CD8-positive, alpha-beta memory T cell (primary cell): ENCODE data around the gene TMEM242. TPM values are rescaled to one million over a fixed set of nuclear protein-coding genes. Genes with fewer than 3 reads are reported as not detected.

Experiments
- CTCF ChIA-PET: fragments of 350-600 bp; sonication (Branson Sonifier 250); formaldehyde crosslinking; loops from one replicate; lab custom pipeline; 2021; ENCODE audit warnings: antibody characterized with exemption; lab: Charles Lee
- POLR2A ChIA-PET: fragments of 350-600 bp; sonication (Branson Sonifier 250); formaldehyde crosslinking; loops from one replicate; lab custom pipeline; 2021; ENCODE audit warnings: antibody characterized with exemption; lab: Charles Lee
- DNase-seq, 5 donors: peaks; one replicate each; pipeline versions ENCODE4 v3.0.0 to v3.0.0-alpha.2; 2020 to 2022; ENCODE audit warnings: mixed read lengths in 1 of 5
- H3K27ac ChIP-seq: one replicate; pipeline ENCODE4 v1.7.0; 2013; ENCODE audit warnings: low read depth, mild to moderate bottlenecking, low read length, moderate library complexity
- H3K27me3 ChIP-seq: 2 replicates; pipeline ENCODE4 v1.7.0; 2013; ENCODE audit warnings: low read length, mild to moderate bottlenecking; ENCODE audit not compliant: insufficient read depth, poor library complexity, severe bottlenecking
- H3K36me3 ChIP-seq: 2 replicates; pipeline ENCODE4 v1.7.0; 2013; ENCODE audit warnings: mild to moderate bottlenecking, low read length, moderate library complexity; ENCODE audit not compliant: insufficient read depth
- H3K4me1 ChIP-seq: 2 replicates; pipeline ENCODE4 v1.7.0; 2013; ENCODE audit warnings: mild to moderate bottlenecking, low read length, moderate library complexity; ENCODE audit not compliant: insufficient read depth
- H3K4me3 ChIP-seq: 2 replicates; pipeline ENCODE4 v1.7.0; 2013; ENCODE audit warnings: mild to moderate bottlenecking, low read length
- H3K9me3 ChIP-seq: 2 replicates; pipeline ENCODE4 v1.7.0; 2013; ENCODE audit warnings: mild to moderate bottlenecking, low read length
- H3K27ac Mint-ChIP-seq, 8 donors: one replicate each; pipeline ENCODE4 v1.8.0; 2020 to 2021; ENCODE audit warnings: mixed read lengths in 8 of 8, mild to moderate bottlenecking in 6 of 8, inconsistent platforms in 3 of 8, moderate library complexity in 3 of 8
- H3K27me3 Mint-ChIP-seq, 2 donors: one replicate each; pipeline ENCODE4 v1.8.0; 2020 to 2021; ENCODE audit warnings: mixed read lengths in 2 of 2, mild to moderate bottlenecking in 1 of 2, moderate library complexity in 1 of 2
- H3K36me3 Mint-ChIP-seq, 3 donors: one replicate each; pipeline ENCODE4 v1.8.0; 2020 to 2021; ENCODE audit warnings: mixed read lengths in 3 of 3, inconsistent platforms in 1 of 3, mild to moderate bottlenecking in 1 of 3
- H3K4me1 Mint-ChIP-seq, 3 donors: one replicate each; pipeline ENCODE4 v1.8.0; 2020 to 2021; ENCODE audit warnings: mixed read lengths in 3 of 3, inconsistent platforms in 1 of 3, mild to moderate bottlenecking in 1 of 3
- H3K4me3 Mint-ChIP-seq, 7 donors: one replicate each; pipeline ENCODE4 v1.8.0; 2020 to 2021; ENCODE audit warnings: mixed read lengths in 7 of 7, mild to moderate bottlenecking in 6 of 7, moderate library complexity in 4 of 7, inconsistent platforms in 2 of 7
- H3K9me3 Mint-ChIP-seq, 5 donors: one replicate each; pipeline ENCODE4 v1.8.0; 2020 to 2022; ENCODE audit warnings: mixed read lengths in 5 of 5, mild to moderate bottlenecking in 3 of 5, moderate library complexity in 2 of 5, inconsistent platforms in 1 of 5
- polyA plus RNA-seq: library from polyadenylated mRNA; unstranded; fragments of 300-500 nt; fragmentation: Illumina TruSeq; gene quantifications from one replicate; pipeline ENCODE4 v1.2.3, GENCODE V29; 2021
- total RNA-seq, 2 experiments: library from RNA; stranded (reverse); gene quantifications; one replicate each; pipeline ENCODE4 v1.2.3, GENCODE V29; 2021

The TMEM242 gene
- total and polyA plus RNA-seq, 3 experiments from 2014 or later: 11.0 to 12.1 (median 11.9) TPM

DNA sequence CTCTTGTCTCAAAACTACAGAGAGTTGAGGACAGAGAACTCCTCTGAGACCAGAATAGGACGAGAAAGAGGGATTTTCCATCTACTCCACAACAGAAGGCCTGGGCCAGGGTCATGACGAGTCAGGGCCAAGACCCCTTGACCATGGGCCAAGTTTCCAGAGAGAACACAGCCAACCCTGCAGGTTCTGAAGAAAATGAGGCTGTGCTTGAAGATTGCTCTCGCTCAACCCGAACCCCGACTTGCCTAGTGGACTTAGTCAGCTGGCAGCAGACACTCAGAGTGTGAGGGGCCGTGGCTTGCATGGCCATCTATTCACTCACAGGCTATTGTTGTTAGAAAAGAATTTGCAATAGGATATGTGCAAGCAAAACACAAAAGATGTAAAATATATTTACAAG, 54.5 kb downstream of the TMEM242 start:
- Mint-ChIP-seq H3K27me3 (no peaks in the 10 kb centered on the region), H3K4me3 (peak overlapping the region in 1 of 7 donors; percentile 24), H3K27ac (peak overlapping the region in 1 of 8 donors; percentile 91), H3K4me1 (peaks cover 9 to 10% (median 10%) of the 10 kb centered on the region in 3 donors), H3K36me3 (peaks cover 0 to 2% (median 1%) of the 10 kb centered on the region in 3 donors), H3K9me3 (peaks cover 0 to 4% (median 0%) of the 10 kb centered on the region in 5 donors)
- no peaks in the 10 kb centered on the region for H3K9me3 ChIP-seq
- no peak overlapping the region for H3K4me3 ChIP-seq
- peaks cover 5% of the 10 kb centered on the region for H3K4me1 ChIP-seq
- no peak for DNase-seq
- H3K36me3 ChIP-seq: no peaks in the 10 kb centered on the region
- H3K27me3 ChIP-seq: no peaks in the 10 kb centered on the region
- no peak overlapping the region for H3K27ac ChIP-seq
- POLR2A ChIA-PET: no interaction called here
- CTCF ChIA-PET: no interaction called here

DNA sequence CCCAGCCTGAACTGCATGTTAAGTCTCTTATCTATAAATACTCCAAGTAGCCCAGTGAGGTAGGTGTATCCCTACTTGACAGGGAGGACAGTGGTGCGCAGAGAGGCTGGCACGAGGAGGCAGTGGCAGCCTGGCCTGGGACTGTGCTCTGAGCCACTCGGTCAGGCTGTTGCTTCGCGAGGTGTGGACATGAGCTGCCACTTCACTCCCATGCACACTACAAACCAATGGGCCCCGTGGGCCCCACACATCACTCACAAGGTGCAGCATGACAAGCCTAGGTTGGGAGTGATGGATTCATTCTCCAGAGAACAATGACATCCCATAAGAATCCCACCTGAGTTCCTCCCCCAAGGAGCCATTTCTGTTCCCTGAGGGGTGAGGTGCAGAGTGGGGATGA, 54.9 kb downstream of the TMEM242 start:
- Mint-ChIP-seq H3K36me3 (peaks cover 0 to 2% (median 0%) of the 10 kb centered on the region in 3 donors), H3K27me3 (no peaks in the 10 kb centered on the region), H3K9me3 (peaks cover 0 to 4% (median 0%) of the 10 kb centered on the region in 5 donors), H3K4me3 (no peak overlapping the region), H3K4me1 (peaks cover 5 to 8% (median 6%) of the 10 kb centered on the region in 3 donors), H3K27ac (peak overlapping the region in 1 of 8 donors; percentile 91)
- ChIA-PET POLR2A (no interaction called here), CTCF (no interaction called here)
- DNase-seq: no peak
- H3K27ac ChIP-seq: no peak overlapping the region
- H3K36me3 ChIP-seq: no peaks in the 10 kb centered on the region
- H3K4me3 ChIP-seq: no peak overlapping the region
- H3K27me3 ChIP-seq: no peaks in the 10 kb centered on the region
- no peaks in the 10 kb centered on the region for H3K9me3 ChIP-seq
- peaks cover under 1% of the 10 kb centered on the region for H3K4me1 ChIP-seq

DNA sequence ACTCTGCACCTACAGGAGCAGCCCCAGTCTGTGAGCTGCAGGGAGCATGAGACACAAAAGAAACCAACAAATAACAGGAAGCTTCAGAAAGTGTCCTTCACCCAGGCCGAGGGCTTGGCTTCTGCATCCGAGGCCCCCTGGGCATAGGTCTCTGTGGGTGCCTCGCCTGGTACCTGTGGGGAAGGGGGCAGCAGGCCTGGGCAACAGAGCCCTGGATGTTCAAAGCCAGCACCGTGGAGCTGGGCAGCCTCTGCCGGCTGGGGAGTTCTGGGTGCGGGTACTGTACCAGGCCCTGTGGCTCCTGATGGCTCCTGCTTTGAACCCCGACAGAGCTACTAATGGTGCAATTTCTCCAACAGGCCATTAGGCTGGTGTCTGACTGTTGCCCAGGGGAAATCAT, 55.7 kb downstream of the TMEM242 start:
- Mint-ChIP-seq H3K27me3 (no peaks in the 10 kb centered on the region), H3K4me3 (no peak overlapping the region), H3K9me3 (peaks cover 0 to 4% (median 0%) of the 10 kb centered on the region in 5 donors), H3K36me3 (peaks cover 0 to 2% (median 0%) of the 10 kb centered on the region in 3 donors), H3K4me1 (peaks cover 0 to 7% (median 2%) of the 10 kb centered on the region in 3 donors), H3K27ac (no peak overlapping the region)
- no peaks in the 10 kb centered on the region for H3K9me3 ChIP-seq
- POLR2A ChIA-PET: no interaction called here
- no peaks in the 10 kb centered on the region for H3K36me3 ChIP-seq
- H3K4me1 ChIP-seq: no peaks in the 10 kb centered on the region
- DNase-seq: no peak
- no peak overlapping the region for H3K27ac ChIP-seq
- CTCF ChIA-PET: interaction anchor here (0.7 to 1.0 kb wide), 2 partner anchors 15 to 32 kb away, joined by 3 to 5 read pairs; no protein-coding TSS in a partner anchor
- no peak overlapping the region for H3K4me3 ChIP-seq
- no peaks in the 10 kb centered on the region for H3K27me3 ChIP-seq

DNA sequence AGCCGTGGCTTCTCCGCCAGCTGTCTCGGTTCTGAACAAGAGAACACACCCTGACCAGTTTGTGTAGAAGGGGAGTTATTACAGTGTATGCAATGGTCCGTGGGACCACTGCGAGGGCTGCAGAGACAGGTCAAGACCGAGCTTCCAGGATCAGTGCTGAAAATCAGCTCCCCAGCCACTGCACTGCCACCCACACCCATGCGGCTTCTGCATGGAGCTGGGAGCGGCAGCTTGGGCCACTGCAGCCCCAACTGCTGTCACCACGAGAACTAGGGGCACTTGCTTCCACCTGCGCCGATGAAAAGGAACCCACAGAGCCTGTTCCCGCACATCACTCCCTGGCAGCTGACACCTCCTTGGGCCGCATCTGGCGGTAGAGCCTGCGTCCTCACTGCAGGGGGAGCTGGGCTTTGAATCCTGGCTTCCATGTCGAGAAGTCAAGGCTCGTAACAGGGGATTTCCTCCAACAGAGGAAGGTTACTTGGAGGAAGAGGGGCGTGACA, 56.2 kb downstream of the TMEM242 start:
- Histone ChIP-seq H3K27me3 (no peaks in the 10 kb centered on the region), H3K27ac (no peak overlapping the region), H3K36me3 (no peaks in the 10 kb centered on the region), H3K4me3 (no peak overlapping the region), H3K4me1 (no peaks in the 10 kb centered on the region), H3K9me3 (no peaks in the 10 kb centered on the region)
- Mint-ChIP-seq H3K27ac (peak overlapping the region in 1 of 8 donors; percentile 68), H3K4me3 (no peak overlapping the region), H3K36me3 (peaks cover 0 to 2% (median 0%) of the 10 kb centered on the region in 3 donors), H3K9me3 (peaks cover 0 to 4% (median 0%) of the 10 kb centered on the region in 5 donors), H3K4me1 (peaks cover 0 to 7% (median 2%) of the 10 kb centered on the region in 3 donors), H3K27me3 (no peaks in the 10 kb centered on the region)
- DNase-seq: no peak
- ChIA-PET CTCF (interaction anchor here (0.7 to 1.0 kb wide), 2 partner anchors 15 to 32 kb away, joined by 3 to 5 read pairs; no protein-coding TSS in a partner anchor), POLR2A (no interaction called here)

DNA sequence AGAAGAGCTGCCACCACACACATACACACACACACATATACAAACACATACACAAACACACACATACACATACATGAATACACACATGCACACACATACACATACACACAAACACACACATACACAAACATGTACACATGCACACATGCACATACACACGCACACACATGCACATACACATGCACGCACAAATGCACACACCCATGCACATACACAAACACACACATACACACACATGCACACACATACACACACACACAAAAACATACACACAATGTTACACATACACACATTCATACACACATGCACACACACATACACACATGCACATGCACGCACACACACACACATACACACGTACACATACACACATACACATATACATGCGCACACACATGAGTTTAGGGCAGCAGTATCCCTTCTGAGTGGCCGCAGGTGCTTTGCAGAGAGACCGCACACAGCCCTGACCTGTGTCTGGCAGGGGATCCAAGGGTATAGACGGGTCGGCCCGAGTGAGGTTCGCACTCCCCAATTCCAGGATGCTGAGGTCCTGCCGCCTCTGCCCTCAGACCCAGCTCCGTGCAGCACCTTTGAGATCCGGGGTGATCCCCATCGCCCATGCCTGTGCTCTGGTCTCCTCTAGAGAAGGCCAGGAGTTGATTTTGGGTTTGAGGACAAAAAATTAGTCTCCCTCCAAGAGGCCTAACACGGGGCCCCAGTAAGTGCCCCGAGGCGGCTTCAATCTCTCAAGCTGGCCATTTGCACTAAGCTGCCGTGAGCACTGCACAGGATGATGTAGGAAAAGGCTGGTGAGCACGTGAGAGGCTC, 56.8 kb downstream of the TMEM242 start:
- H3K4me1 Mint-ChIP-seq: peaks cover 0 to 7% (median 2%) of the 10 kb centered on the region in 3 donors
- Histone ChIP-seq H3K27ac (no peak overlapping the region), H3K27me3 (no peaks in the 10 kb centered on the region), H3K36me3 (no peaks in the 10 kb centered on the region), H3K4me1 (no peaks in the 10 kb centered on the region), H3K9me3 (no peaks in the 10 kb centered on the region), H3K4me3 (no peak overlapping the region)
- no peak for DNase-seq
- H3K4me3 Mint-ChIP-seq: no peak overlapping the region
- peaks cover 0 to 2% (median 0%) of the 10 kb centered on the region in 3 donors for H3K36me3 Mint-ChIP-seq
- CTCF ChIA-PET: interaction anchor here (1.0 kb wide), 1 partner anchor 14 kb away, joined by 3 read pairs; no protein-coding TSS in a partner anchor
- peaks cover 0 to 4% (median 0%) of the 10 kb centered on the region in 5 donors for H3K9me3 Mint-ChIP-seq
- POLR2A ChIA-PET: no interaction called here
- no peaks in the 10 kb centered on the region for H3K27me3 Mint-ChIP-seq
- peak overlapping the region in 1 of 8 donors; percentile 61 for H3K27ac Mint-ChIP-seq

DNA sequence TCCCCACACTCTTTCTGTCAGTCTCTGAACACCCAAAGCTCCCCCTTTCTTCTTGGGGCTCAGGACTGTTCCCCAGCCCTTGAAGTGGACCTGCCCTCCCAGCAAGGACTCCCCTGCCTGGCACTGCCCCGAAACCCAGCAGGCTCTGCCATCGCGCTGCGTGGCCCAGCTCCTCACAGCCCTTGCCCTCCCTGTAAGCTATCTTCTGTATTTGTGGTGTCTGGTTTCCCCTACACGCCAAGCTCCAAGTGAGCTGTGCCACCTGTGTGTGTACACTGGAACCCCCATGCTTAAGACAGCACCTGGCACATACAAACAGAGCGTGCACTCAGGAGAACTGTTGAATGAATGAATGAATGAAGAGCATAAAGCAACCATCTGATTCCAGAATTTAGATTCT, 57.7 kb downstream of the TMEM242 start:
- H3K4me1 ChIP-seq: no peaks in the 10 kb centered on the region
- ChIA-PET CTCF (no interaction called here), POLR2A (no interaction called here)
- no peak for DNase-seq
- no peak overlapping the region for H3K27ac Mint-ChIP-seq
- no peaks in the 10 kb centered on the region for H3K27me3 ChIP-seq
- peaks cover 0 to 4% (median 0%) of the 10 kb centered on the region in 5 donors for H3K9me3 Mint-ChIP-seq
- H3K9me3 ChIP-seq: no peaks in the 10 kb centered on the region
- H3K4me3 ChIP-seq: no peak overlapping the region
- H3K27ac ChIP-seq: no peak overlapping the region
- no peak overlapping the region for H3K4me3 Mint-ChIP-seq
- no peaks in the 10 kb centered on the region for H3K27me3 Mint-ChIP-seq
- H3K36me3 ChIP-seq: no peaks in the 10 kb centered on the region
- H3K36me3 Mint-ChIP-seq: peaks cover 0 to 2% (median 0%) of the 10 kb centered on the region in 3 donors
- peaks cover 2 to 10% (median 4%) of the 10 kb centered on the region in 3 donors for H3K4me1 Mint-ChIP-seq

DNA sequence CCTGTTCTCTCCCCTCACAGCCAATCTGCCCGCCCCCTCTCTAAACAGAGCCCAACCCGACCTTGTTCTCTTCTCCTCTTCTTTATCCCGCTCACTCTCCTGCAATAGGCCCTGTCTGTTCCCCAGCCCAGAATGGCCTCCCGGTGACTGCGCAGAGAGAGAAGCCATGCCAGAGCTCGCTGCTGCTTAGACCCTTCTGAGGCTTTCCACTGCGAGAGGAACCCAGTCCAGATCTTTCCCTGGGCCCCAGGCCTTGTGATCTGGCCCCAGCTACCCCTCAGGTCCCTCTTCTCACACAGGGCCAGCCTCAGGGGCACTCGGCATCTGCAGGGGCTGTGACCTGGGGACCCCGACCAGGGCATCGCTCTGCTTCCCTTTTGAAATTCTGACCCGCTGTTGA, 58.1 kb downstream of the TMEM242 start:
- H3K36me3 Mint-ChIP-seq: no peaks in the 10 kb centered on the region
- POLR2A ChIA-PET: no interaction called here
- H3K4me1 ChIP-seq: no peaks in the 10 kb centered on the region
- H3K4me1 Mint-ChIP-seq: peaks cover 4 to 14% (median 7%) of the 10 kb centered on the region in 3 donors
- no peaks in the 10 kb centered on the region for H3K9me3 ChIP-seq
- H3K27me3 ChIP-seq: no peaks in the 10 kb centered on the region
- no peak overlapping the region for H3K27ac Mint-ChIP-seq
- H3K4me3 Mint-ChIP-seq: no peak overlapping the region
- no peaks in the 10 kb centered on the region for H3K36me3 ChIP-seq
- CTCF ChIA-PET: interaction anchor here (2.1 kb wide), 1 partner anchor 8 kb away, joined by 15 read pairs; no protein-coding TSS in a partner anchor
- H3K27me3 Mint-ChIP-seq: no peaks in the 10 kb centered on the region
- no peak for DNase-seq
- no peaks in the 10 kb centered on the region for H3K9me3 Mint-ChIP-seq
- H3K27ac ChIP-seq: no peak overlapping the region
- no peak overlapping the region for H3K4me3 ChIP-seq

DNA sequence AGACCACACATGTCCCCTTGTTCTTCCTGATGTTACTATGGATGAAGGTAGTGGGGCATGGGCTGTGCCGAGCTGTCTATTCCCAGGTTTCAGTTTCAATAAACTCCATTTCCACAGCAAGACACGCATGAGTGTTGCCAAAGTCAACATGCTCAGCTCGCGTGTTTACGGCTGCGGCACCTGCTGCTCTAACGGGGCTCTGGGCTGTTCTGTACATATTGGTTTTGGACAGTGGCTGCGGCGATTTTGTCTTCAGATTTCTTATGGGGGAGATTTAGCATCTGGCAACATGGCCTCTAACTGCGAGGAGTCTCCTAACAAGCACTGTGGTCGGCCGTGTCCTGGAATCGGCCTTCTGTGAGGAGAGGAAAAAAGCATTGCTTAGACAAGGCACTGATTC, 58.6 kb downstream of the TMEM242 start:
- peaks cover 7 to 19% (median 12%) of the 10 kb centered on the region in 3 donors for H3K4me1 Mint-ChIP-seq
- H3K9me3 ChIP-seq: no peaks in the 10 kb centered on the region
- no peak for DNase-seq
- no peak overlapping the region for H3K4me3 ChIP-seq
- no peaks in the 10 kb centered on the region for H3K36me3 ChIP-seq
- H3K27me3 Mint-ChIP-seq: no peaks in the 10 kb centered on the region
- no peaks in the 10 kb centered on the region for H3K4me1 ChIP-seq
- no peak overlapping the region for H3K4me3 Mint-ChIP-seq
- H3K27me3 ChIP-seq: no peaks in the 10 kb centered on the region
- H3K9me3 Mint-ChIP-seq: no peaks in the 10 kb centered on the region
- H3K27ac ChIP-seq: no peak overlapping the region
- POLR2A ChIA-PET: no interaction called here
- no peaks in the 10 kb centered on the region for H3K36me3 Mint-ChIP-seq
- H3K27ac Mint-ChIP-seq: no peak overlapping the region
- CTCF ChIA-PET: interaction anchor here (0.6 to 2.1 kb wide), 3 partner anchors 9 to 41 kb away, joined by 3 to 15 read pairs (median 3); no protein-coding TSS in a partner anchor
